ENCODE data around the gene LTBP1. TPM values are rescaled to one million over a fixed set of nuclear protein-coding genes. Genes with fewer than 3 reads are reported as not detected.

Gene LTBP1
- total and polyA plus RNA-seq, 10 of the 15 experiments (the other 5 are each of a cell fraction or from before 2014, with no cell fraction given), result 0.01 to 0.28 (median 0.12) TPM; not detected in 2

DNA sequence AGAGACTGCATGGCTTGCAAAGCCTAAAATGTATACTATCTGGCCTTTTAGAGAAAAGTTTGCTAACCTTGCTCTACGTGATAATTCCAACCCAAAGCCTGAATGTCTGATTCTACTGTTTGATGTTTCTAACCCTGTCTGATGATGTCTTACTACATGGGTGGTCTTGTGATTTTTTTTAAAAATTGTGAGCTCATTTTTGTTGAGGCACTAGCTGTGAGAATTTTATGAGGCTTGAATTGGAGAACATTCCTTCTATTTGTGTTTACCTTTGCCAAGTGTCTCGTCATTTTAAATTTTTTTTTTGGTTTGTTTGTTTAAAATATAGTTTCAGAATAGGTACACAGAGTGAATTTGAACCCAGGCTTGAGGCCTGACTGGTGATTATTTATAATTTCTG lies 15.2 kb upstream of the LTBP1 start (continued):
- TF ChIP-seq, protein P1, sequence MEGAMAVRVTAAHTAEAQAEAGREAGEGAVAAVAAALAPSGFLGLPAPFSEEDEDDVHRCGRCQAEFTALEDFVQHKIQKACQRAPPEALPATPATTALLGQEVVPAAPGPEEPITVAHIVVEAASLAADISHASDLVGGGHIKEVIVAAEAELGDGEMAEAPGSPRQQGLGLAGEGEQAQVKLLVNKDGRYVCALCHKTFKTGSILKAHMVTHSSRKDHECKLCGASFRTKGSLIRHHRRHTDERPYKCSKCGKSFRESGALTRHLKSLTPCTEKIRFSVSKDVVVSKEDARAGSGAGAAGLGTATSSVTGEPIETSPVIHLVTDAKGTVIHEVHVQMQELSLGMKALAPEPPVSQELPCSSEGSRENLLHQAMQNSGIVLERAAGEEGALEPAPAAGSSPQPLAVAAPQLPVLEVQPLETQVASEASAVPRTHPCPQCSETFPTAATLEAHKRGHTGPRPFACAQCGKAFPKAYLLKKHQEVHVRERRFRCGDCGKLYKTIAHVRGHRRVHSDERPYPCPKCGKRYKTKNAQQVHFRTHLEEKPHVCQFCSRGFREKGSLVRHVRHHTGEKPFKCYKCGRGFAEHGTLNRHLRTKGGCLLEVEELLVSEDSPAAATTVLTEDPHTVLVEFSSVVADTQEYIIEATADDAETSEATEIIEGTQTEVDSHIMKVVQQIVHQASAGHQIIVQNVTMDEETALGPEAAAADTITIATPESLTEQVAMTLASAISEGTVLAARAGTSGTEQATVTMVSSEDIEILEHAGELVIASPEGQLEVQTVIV (IDR thresholded peaks at IDR 0.05; ENCODE audit: borderline replicate concordance, partially characterized antibody), result no peak
- TF ChIP-seq, protein P2, sequence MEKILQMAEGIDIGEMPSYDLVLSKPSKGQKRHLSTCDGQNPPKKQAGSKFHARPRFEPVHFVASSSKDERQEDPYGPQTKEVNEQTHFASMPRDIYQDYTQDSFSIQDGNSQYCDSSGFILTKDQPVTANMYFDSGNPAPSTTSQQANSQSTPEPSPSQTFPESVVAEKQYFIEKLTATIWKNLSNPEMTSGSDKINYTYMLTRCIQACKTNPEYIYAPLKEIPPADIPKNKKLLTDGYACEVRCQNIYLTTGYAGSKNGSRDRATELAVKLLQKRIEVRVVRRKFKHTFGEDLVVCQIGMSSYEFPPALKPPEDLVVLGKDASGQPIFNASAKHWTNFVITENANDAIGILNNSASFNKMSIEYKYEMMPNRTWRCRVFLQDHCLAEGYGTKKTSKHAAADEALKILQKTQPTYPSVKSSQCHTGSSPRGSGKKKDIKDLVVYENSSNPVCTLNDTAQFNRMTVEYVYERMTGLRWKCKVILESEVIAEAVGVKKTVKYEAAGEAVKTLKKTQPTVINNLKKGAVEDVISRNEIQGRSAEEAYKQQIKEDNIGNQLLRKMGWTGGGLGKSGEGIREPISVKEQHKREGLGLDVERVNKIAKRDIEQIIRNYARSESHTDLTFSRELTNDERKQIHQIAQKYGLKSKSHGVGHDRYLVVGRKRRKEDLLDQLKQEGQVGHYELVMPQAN (conservative IDR thresholded peaks at IDR 0.05), result no peak
- TF ChIP-seq MXI1 (IDR thresholded peaks at IDR 0.05; ENCODE audit: low read depth, low read length) (no peak), RUNX3 (IDR thresholded peaks at IDR 0.05; ENCODE audit: low read length) (no peak), PML (IDR thresholded peaks at IDR 0.05; ENCODE audit: low read length) (no peak), BMI1 (IDR thresholded peaks at IDR 0.05; ENCODE audit: borderline replicate concordance) (no peak), MEF2B (IDR thresholded peaks at IDR 0.05; ENCODE audit: partially characterized antibody, poor library complexity, severe bottlenecking) (no peak), HDAC2 (IDR thresholded peaks at IDR 0.05) (no peak)
- TF ChIP-seq, protein P3, sequence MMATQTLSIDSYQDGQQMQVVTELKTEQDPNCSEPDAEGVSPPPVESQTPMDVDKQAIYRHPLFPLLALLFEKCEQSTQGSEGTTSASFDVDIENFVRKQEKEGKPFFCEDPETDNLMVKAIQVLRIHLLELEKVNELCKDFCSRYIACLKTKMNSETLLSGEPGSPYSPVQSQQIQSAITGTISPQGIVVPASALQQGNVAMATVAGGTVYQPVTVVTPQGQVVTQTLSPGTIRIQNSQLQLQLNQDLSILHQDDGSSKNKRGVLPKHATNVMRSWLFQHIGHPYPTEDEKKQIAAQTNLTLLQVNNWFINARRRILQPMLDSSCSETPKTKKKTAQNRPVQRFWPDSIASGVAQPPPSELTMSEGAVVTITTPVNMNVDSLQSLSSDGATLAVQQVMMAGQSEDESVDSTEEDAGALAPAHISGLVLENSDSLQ (IDR thresholded peaks at IDR 0.05), result no peak

All from GM12878 (cell line).